GM18511 (cell line): ENCODE measurements around the gene TMC4.
"Not testable (repeated sequence)": the region's sequence is repeated elsewhere in the genome, so short reads cannot be mapped to it uniquely, and the experiment has no call there.

ENCODE experiments used
- ATAC-seq: cut with Tn5 transposase; IDR thresholded peaks from one replicate; pipeline ENCODE4 v1.9.1; 2021; ENCODE audit warnings: mild to moderate bottlenecking, moderate library complexity; ENCODE audit not compliant: unreplicated experiment

TMC4 gene

GRCh38 chr19:54180691-54181091, 7.7 kb upstream of the TMC4 start:
- ATAC-seq: no peak

DNA sequence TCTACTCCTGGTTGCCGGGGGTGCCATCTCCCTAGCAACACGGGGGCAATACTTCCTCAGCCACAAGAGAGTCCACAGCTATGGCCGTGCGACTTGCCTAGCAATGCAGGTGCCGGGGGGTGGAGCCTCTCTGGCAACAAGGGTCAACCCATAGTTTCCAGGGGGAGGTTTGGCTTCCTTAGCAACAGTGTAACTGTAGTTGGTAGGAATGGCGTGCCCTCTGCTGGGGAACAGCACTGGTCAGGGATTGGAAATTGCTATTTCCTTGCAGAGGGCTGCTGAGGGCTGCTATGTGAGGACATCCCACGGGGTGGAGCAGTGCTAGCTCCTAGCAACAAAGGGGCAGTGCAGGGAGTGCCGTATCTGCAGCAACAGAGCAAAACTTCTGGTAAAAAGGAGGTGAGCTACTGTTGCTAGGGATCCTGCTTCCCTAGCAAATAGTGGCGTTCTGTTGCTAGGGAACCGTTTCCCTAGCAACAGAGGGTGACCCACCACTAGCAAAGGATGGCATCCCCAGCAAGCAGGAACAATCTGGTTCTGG, 7.0 kb upstream of the TMC4 start:
- no peak for ATAC-seq

DNA sequence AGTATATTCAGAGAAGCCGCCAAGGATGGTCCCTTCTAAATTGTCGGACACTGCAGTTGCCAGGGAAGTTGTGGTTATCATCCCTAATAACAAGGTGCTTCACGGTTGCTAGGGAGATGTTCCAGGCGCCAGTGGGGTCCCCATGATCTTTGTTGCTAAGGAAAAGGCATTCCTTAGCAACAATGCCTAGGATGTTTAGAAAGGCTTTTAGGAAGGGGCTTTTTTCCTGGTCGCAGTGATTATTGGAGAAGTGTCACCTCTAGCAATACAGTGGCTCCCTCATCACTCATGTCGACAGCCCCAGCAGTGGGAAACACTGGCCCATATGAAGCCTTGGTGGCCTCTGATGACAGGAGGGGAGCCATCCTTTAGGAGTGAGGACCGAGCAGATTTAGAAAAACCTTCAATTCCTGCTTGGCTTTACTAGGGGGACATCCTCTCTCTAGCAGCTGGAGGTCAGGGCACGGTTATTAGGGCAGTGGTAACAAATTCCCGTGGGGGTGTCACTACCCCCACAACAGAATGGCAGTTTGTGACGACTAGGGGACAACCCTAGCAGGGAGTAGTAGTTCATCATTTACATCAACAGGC, 6.4 kb upstream of the TMC4 start:
- no peak for ATAC-seq

- ATAC-seq: no peak
Measured at GRCh38 chr19:54178581-54179261, 5.8 kb upstream of the TMC4 start.

DNA sequence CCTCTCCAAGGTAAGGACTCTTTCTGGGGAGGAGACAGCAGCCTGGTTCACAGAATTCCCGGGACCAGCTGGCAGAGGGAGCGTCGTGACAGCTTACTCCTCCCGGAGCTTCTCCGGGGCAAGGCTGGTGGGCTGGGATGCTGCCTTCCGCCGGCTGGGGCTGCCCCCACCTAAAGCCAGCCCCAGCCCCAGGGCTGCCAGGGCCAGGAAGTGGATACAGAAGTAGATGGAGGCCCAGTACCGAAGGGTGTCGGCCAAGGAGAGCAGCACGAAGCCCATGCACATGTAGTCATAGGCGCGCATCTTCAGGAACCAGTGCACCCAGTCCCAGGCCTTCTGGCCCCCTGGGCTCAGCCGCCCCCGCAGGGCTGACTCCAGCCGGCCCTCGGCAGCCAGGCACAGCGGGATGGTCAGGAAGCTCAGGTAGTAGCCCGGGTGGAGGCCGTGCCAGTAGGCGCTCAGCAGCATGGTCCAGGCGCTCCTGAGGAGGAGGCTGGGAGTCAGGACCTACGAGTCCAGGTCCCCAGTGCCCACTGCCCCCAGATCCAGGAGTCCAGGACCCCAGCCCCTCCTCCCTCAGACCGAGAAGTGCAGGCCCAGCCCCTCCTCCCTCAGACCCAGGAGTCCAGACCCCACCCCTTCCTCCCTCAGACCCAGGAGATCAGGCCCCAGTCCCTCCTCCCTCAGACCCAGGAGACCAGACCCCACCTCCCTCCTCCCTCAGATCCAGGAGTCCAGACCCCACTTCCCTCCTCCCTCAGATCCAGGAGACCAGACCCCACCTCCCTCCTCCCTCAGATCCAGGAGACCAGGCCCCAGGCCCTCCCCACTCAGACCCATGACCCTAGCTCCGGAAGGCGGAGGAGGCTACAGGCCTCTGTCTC, 1.2 kb upstream of the TMC4 start:
- no peak for ATAC-seq

- ATAC-seq: no peak
Measured at GRCh38 chr19:54173359-54173699, 369 bp upstream of the TMC4 start.

DNA sequence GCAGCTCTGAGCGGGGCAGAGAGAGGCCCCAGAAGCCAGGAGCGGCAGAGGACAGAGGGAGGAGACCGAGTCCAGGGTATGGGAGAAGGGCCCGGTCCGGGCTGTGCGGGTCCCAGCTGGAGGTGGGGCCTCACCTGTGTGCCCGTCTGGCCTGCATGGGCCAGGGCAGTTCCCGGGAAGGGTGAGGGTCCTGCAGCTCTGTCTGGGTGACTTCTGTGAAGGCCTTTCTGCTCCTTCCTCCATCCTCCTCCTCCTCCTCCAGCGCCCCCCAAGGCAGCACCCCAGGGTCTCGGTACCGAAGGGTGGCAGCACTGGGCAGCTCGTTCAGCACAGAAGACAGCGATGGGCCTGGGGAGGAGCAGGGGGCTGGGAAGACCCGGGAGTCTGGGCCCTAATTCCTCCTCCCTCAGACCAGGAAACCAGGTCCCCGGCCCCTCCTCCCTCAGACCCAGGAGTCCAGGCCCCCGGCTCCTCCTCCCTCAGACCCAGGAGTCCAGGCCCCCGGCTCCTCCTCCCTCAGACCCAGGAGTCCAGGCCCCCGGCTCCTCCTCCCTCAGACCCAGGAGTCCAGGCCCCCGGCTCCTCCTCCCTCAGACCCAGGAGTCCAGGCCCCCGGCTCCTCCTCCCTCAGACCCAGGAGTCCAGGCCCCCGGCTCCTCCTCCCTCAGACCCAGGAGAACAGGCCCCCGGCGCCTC, 1.1 kb downstream of the TMC4 start:
- ATAC-seq: not testable (repeated sequence)

DNA sequence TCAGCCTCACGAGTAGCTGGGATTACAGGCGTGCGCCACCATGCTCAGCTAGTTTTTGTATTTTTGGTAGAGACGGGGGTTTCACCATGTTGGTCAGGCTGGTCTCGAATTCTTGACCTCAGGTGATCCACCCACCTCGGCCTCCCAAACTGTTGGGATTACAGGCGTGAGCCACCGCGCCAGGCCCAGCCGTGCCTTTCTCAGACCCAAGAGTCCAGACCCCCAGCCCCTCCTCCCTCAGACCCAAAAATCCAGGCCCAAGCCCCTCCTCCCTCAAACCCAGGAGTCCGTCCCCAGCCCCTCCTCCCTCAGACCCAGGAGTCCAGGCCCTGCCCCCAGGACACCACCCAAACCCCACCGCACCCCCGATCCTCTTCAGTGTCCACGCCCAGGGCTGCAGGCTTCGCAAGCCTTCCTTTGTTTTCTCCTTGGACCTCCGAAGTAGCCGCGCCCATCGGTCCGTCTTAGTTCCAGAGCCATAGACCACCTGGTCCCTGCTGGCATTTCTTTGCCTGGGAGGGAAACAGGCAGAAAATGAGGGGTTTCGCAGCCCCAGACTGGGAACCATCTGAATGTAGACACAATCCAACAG, 3.7 kb downstream of the TMC4 start:
- ATAC-seq: no peak

- ATAC-seq: no peak
Measured at GRCh38 chr19:54168174-54168917, 4.6 kb downstream of the TMC4 start.

DNA sequence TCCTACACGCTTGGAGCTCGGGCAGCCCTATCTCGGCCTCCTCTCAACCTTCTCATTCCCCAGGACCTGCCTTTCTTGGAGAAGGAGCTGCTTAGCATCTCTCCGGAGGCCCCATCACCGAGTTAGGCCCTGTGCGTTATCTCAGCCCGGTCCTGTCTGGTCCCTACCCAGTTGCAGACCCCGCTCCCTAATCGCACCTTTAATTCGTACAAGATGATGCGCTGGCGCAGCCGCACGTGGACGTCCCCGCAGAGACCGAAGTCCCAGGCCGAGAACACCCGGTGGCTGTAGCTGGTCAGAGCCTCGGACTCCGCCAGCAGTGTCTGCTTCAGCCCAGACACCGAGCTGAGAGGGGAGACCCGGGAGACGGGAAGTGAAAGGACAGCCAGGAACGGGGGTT, 7.7 kb downstream of the TMC4 start:
- ATAC-seq: no peak

DNA sequence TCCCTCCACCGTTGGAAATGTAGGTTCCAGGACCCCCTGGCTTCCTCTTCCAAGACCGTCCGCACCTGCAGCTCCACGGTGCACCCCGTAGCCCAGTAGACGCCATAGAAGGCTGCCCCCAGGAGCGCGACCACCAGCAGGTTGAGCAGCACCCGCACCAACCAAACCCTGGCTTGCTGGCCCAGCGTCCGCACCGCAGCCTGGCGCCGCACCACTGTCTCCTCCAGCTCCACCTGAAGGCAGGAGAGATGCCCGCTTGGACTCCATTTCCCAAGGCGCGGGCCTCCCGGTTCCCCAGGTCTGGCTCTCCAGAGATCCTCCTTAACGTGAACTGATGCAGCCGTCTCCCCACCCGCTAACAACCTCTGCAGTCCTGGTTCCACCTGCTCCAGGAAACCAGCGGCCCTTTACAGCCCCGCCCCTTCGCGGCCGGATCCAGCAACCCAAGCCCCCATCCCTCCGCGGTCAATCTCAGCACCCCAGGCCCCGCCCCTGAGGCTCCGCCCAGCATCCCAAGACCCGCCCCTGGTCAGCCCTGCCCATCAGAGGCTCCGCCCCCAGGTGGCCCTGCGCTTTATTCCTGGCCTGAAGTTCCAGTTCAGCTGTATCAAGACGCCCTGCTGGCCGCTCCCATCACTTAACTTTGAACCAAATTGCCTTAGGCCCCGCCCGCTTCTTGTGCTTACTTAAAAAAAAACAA, 8.4 kb downstream of the TMC4 start:
- no peak for ATAC-seq

DNA sequence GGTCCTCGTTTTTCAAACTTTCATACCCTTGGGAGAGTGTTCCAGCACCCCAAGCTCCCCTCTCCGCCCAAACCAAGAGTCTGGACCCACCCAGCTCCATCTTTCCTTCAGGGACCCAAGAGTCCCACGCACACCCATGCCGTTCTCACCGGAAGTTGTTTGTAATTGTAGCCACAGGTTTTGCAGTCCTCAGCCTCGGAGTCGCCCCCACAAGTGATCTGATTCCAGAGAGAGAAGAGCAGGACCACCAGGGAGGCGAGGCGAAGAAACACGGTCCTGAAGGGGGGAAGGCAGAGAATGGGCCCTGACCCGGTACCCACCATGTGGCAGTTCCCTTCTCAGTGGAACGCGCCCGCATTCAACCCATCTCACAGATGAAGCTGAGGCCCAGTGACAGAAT, 10.1 kb downstream of the TMC4 start:
- ATAC-seq: no peak

DNA sequence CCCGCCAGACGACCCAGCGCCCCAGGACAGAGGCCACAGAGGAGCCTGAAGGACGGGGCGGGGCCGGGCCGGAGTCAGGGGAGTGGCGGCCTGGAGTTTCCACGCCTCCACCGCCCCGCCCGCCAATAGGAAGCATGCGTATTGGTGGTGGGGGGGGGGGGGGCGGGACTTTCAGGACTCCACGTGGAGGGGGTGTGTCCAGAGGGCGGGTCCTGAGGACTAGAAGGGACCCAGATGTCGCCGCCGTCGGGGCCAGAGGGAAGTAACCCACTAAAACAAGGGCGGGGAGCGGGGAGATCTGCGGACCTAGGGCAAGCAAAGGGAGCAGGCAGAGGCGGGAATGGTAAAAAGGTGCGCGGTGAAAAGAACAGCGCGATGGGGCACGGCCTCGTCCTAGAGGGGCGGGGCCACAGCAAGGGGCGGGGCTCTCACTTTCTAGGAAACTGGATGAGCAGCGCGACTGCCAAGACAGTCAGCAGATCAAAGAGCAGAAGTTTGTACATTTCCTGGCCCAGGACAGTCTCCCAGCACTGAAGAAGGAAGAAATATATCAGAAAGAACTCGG, 10.6 kb downstream of the TMC4 start:
- ATAC-seq: no peak

DNA sequence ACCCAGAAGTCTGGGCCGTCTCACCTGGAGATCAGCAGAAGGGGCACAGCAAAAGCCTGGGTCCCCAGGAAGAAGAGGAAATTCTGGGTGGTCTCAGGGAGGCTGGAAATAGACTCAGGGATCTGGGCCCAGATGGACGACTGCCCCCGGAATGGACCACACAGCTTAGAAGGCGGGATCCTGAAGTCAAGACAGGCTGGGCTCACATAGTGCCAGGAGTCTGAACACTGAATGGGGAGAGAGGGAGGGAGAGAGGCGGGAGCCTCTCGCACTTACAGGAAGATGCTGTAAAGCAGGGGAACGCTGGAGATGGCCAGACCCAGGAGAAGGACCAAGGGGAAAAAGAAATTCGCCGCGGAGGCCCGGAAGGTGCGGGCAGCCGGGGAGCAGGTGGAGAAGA, 12.1 kb downstream of the TMC4 start:
- ATAC-seq: no peak

GRCh38 chr19:54160182-54160811, 12.7 kb downstream of the TMC4 start:
- no peak for ATAC-seq

- ATAC-seq: peak; percentile 91
Measured at GRCh38 chr19:54159352-54160181, 13.4 kb downstream of the TMC4 start, which contains the start of gene LENG1. Gene LENG1 (minus strand): TSS chr19:54159721. CDS start chr19:54159695, 26 bp downstream.

GRCh38 chr19:54158812-54159351, 14.1 kb downstream of the TMC4 start:
- no peak for ATAC-seq
